AG09319 (cell line): Measurements from ENCODE around the gene KRT74.
A peak's percentile ranks its signal among the peaks of the same experiment; 100 is the strongest.

Experiments
- DNase-seq: peaks from one replicate; pipeline ENCODE4 v3.0.0-alpha.2; 2010; ENCODE audit warnings: low read depth; ENCODE audit errors: extremely low read depth
- TF ChIP-seq, protein P1 (sequence below): IDR thresholded peaks from 2 replicates; pipeline ENCODE4 v1.5.1; 2011; ENCODE audit warnings: low read depth, mild to moderate bottlenecking, inconsistent platforms, low read length, moderate library complexity

KRT74 gene

DNA sequence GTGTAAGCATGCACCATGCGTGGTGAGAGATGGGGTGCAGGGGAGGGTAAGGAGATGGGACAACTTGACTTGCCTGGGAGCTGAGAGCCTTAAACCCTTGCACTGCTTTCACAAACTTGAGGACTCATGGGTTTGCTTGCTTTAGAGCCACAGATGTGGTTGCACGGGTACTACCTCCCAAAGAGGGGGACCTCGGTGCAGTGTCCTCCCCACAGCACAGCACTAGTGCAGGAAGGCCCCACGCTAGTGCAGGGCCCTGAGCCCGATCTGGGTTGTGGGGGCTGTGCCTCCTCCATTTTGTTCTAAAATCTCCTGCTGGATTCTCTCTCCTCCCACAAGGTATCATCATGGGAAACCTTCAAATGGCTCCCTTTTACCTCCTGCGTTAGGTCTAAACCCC lies 16.4 kb upstream of the KRT74 start:
- no peak for DNase-seq
- TF ChIP-seq, protein P1, sequence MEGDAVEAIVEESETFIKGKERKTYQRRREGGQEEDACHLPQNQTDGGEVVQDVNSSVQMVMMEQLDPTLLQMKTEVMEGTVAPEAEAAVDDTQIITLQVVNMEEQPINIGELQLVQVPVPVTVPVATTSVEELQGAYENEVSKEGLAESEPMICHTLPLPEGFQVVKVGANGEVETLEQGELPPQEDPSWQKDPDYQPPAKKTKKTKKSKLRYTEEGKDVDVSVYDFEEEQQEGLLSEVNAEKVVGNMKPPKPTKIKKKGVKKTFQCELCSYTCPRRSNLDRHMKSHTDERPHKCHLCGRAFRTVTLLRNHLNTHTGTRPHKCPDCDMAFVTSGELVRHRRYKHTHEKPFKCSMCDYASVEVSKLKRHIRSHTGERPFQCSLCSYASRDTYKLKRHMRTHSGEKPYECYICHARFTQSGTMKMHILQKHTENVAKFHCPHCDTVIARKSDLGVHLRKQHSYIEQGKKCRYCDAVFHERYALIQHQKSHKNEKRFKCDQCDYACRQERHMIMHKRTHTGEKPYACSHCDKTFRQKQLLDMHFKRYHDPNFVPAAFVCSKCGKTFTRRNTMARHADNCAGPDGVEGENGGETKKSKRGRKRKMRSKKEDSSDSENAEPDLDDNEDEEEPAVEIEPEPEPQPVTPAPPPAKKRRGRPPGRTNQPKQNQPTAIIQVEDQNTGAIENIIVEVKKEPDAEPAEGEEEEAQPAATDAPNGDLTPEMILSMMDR: no peak

DNA sequence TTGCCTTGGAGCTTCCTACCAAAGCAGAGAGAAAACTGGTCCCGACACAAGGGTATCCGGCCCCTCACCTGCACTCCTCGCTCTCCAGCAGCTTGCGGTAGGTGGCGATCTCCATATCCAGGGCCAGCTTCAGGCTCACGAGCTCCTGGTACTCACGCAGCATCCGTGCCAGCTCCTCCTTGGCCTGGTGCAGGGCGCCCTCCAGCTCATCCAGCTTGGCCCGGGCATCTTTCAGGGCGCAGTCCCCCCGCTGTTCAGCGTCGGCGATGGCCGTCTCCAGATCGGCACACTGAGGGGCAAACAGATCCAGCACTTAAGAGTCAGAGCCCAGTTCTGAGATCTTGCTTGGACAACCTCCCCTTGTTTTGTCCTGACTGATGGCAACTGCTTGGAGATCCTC lies 13.9 kb upstream of the KRT74 start:
- TF ChIP-seq, protein P1: no peak
- no peak for DNase-seq

DNA sequence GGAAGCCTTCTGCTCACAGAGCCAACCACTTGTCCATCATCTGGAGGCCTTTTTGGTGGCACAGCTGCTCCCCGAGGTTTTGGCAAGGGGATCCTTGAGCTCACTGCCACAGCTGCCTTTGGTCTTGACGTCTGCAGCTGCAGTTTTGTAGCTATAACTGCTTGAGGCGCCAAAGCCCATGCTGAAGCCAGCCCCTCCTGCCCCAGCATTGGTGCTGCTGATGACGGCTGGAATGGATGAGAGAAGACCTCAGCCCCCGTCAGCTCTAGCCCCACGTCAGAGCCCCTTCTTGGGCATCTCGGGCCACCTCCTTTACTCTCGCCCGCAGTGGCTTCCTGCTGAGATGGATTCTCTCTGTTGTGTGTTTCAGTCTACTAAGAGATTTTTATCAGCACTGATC lies 12.3 kb upstream of the KRT74 start:
- DNase-seq: no peak
- TF ChIP-seq, protein P1: no peak

DNA sequence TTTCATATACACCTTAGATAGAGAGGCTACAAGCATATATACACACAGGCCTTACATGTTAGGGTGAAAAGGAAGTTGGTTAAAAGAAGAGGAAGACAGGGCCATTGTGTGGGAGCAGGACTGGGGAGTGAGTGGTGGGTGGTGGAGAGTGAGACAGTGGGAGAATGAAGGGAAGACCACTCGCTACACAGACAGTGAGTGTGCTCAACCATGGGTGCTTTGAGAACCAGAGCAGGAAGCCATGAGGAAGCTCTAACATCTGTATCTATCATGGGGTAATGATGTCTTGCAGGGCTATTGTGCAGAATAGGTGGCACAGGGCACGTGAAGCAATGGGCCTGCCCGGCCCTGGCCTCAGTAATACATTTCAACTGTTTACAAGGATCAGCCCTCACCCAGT lies 11.4 kb upstream of the KRT74 start:
- no peak for DNase-seq
- TF ChIP-seq, protein P1: no peak

DNA sequence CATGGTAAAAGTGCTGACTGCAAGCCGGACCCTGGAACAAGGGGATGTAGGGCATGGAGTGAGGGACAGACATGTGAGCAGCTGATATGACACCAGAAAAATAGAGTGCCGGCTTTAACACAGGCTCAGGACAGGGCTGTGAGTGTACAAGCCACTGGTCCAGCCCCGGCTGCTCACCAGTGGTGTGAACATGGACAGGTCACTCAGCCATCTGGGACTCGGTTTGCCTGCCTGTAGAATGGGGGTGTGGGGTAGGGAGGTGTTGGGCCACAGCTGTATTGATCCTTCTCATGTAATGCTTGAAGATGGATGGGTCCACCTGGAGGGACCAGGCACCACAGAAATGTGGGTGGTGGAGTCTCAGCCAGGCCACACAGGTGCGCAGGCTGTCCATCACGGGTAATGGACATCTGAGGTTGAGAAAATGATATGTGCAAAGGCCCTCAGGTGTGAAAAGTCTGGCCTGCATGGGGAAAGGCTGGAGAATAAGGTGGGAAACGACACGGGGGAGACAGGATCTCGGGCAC lies 10.6 kb upstream of the KRT74 start:
- DNase-seq: no peak
- TF ChIP-seq, protein P1: no peak

DNA sequence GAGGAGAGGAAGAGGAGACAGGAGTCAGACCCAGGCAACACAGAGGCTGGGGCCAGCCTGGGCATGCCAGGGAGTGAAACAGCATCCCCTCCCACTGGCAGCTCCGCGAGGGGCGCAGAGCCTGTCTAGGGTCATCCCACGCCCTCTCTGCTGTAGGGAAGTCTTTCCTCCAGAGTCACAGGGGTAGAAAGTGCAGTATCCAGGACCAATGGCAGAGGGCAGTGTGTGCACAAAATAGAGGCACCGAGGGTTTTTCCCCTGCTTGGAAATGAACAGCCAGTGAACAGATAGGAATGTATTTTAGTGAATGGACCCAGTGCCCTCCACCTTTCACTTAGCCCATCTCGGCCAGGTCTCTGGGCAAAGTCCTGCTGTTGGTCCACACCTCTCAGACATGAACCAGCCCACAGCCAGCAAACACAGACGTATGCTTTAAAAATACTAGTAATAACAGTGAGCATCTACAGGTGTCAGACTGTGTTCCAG lies 9.4 kb upstream of the KRT74 start:
- TF ChIP-seq, protein P1: peak; percentile 80
- peak; percentile 10 for DNase-seq

DNA sequence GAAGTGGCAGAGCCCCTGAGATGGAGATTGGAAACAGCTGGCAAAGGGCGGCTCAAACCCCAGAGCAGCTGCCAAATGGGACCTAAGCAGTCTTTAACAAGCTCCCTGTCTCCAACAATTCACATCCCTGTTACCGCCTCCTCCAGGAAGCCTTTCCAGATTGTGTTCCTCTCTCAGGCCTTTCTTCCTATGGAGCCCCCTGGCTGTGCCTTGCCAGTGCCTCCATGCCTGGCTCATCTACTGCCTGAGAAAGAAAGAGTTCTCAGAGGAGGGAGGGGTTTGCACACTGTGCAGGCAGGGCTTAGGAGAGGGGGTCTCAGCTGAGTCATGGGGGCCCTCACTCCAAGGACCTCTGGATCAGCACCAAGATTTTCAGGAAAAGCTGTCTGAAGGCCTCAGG lies 8.8 kb upstream of the KRT74 start:
- TF ChIP-seq, protein P1: no peak
- no peak for DNase-seq
